Endothelial cell of umbilical vein (primary cell): Measurements from ENCODE around the gene C8G. TPM values are rescaled to one million over a fixed set of nuclear protein-coding genes. Genes with fewer than 3 reads are reported as not detected.

Experiments used
- BruUV-seq: library from RNA; stranded (reverse); fragments of 400-500 nt; replicated peaks from 2 replicates; lab custom pipeline; 2021; lab: Mats Ljungman, UMichigan
- CTCF ChIA-PET: fragments of 300-600, 350-600 bp; sonication (Branson Sonifier 250); formaldehyde crosslinking; loops from one replicate; lab custom pipeline; 2021; ENCODE audit warnings: antibody characterized with exemption, inconsistent platforms; lab: Charles Lee
- POLR2A ChIA-PET: fragments of 300-600, 350-600 bp; sonication (Branson Sonifier 250); formaldehyde crosslinking; loops from one replicate; lab custom pipeline; 2021; ENCODE audit warnings: antibody characterized with exemption, inconsistent platforms; lab: Charles Lee
- DNase-seq: peaks from one replicate; pipeline ENCODE4 v3.0.0-alpha.2; 2011; ENCODE audit warnings: low read depth, low spot score
- FAIRE-seq: peaks from 2 replicates; lab custom pipeline; 2011; peaks lifted over from hg19 to GRCh38; lab: Jason Lieb, UNC
- H2AFZ ChIP-seq: 2 replicates; pipeline ENCODE4 v1.6.0; 2012; ENCODE audit warnings: low read depth, low read length, control low read depth, inconsistent platforms
- H3K27ac ChIP-seq: 2 replicates; pipeline ENCODE4 v1.5.1; 2011; ENCODE audit warnings: low read depth, mild to moderate bottlenecking, control low read depth, low read length, moderate library complexity; ENCODE audit not compliant: insufficient read depth
- H3K27me3 ChIP-seq, 2 experiments: 2 replicates each; pipeline versions ENCODE4 v1.6.0 to v1.6.1; 2011; ENCODE audit warnings: low read length in 2 of 2, mixed read lengths in 1 of 2; ENCODE audit not compliant: control insufficient read depth in 2 of 2, insufficient read depth in 2 of 2
- H3K36me3 ChIP-seq, 2 experiments: 2 replicates in 1 of 2; 3 replicates in 1 of 2; pipeline ENCODE4 v1.5.1; 2011; ENCODE audit warnings: low read length in 2 of 2, mild to moderate bottlenecking in 1 of 2, moderate library complexity in 1 of 2; ENCODE audit not compliant: control insufficient read depth in 2 of 2, insufficient read depth in 2 of 2; ENCODE audit errors: extremely low read depth in 1 of 2
- H3K4me1 ChIP-seq: 3 replicates; pipeline ENCODE4 v1.5.1; 2011; ENCODE audit warnings: mild to moderate bottlenecking, low read length; ENCODE audit not compliant: control insufficient read depth, insufficient read depth; ENCODE audit errors: extremely low read depth
- H3K4me2 ChIP-seq: 2 replicates; pipeline ENCODE4 v1.6.1; 2011; ENCODE audit warnings: low read length, control low read depth, mixed read lengths; ENCODE audit not compliant: insufficient read depth
- H3K4me3 ChIP-seq, 3 experiments: fragments of 200-600 bp in 1 of 3; sonication (generic), shearing (Covaris generic) in 1 of 3; replicated peaks in 1 of 3; 2 replicates each; pipeline ENCODE4 v1.5.1; 2011 to 2016; ENCODE audit warnings: control low read depth in 3 of 3, low read length in 3 of 3, mild to moderate bottlenecking in 2 of 3, inconsistent platforms in 1 of 3, low read depth in 1 of 3, moderate library complexity in 1 of 3; ENCODE audit not compliant: insufficient read depth in 1 of 3
- H3K79me2 ChIP-seq: 2 replicates; pipeline ENCODE4 v1.6.0; 2012; ENCODE audit warnings: low read length, inconsistent platforms; ENCODE audit not compliant: control insufficient read depth, insufficient read depth
- H3K9ac ChIP-seq: replicated peaks from 2 replicates; pipeline ENCODE3; 2011; ENCODE audit warnings: low read length, control low read depth; ENCODE audit not compliant: insufficient read depth; ENCODE audit errors: extremely low read depth
- H3K9me1 ChIP-seq: replicated peaks from 3 replicates; pipeline ENCODE4 v1.6.0; 2011; ENCODE audit warnings: mild to moderate bottlenecking, low read length; ENCODE audit not compliant: control insufficient read depth, insufficient read depth; ENCODE audit errors: extremely low read depth
- H3K9me3 ChIP-seq: replicated peaks from 2 replicates; pipeline ENCODE4 v1.5.1; 2012; ENCODE audit warnings: low read length, inconsistent platforms; ENCODE audit not compliant: control insufficient read depth, insufficient read depth
- H4K20me1 ChIP-seq: replicated peaks from 2 replicates; pipeline ENCODE3; 2011; ENCODE audit warnings: mild to moderate bottlenecking, low read length; ENCODE audit not compliant: control insufficient read depth, insufficient read depth; ENCODE audit errors: extremely low read depth
- CTCF ChIP-seq, 2 donors: IDR thresholded peaks; 1 replicate in 1 of 2; 2 replicates in 1 of 2; pipeline ENCODE4 v1.5.1; 2011; ENCODE audit warnings: low read length in 2 of 2, mild to moderate bottlenecking in 2 of 2, moderate library complexity in 2 of 2, control low read depth in 1 of 2, inconsistent platforms in 1 of 2, low read depth in 1 of 2; ENCODE audit not compliant: insufficient read depth in 1 of 2; ENCODE audit errors: extremely low read depth in 1 of 2
- EZH2 ChIP-seq: IDR thresholded peaks from 2 replicates; pipeline ENCODE4 v1.6.1; 2012; ENCODE audit warnings: borderline replicate concordance, low read depth, mild to moderate bottlenecking, moderate library complexity, low read length, inconsistent platforms; ENCODE audit not compliant: severe bottlenecking
- FOS ChIP-seq: IDR thresholded peaks from 2 replicates; pipeline ENCODE4 v1.6.1; 2011; ENCODE audit warnings: mild to moderate bottlenecking, low read length, moderate library complexity, borderline replicate concordance; ENCODE audit not compliant: insufficient read depth
- GATA2 ChIP-seq: IDR thresholded peaks from 2 replicates; pipeline ENCODE4 v1.7.0; 2011; ENCODE audit warnings: low read depth, mild to moderate bottlenecking, moderate library complexity, mixed read lengths, low read length; ENCODE audit not compliant: insufficient read length, insufficient read depth
- JUN ChIP-seq: IDR thresholded peaks from 2 replicates; pipeline ENCODE4 v1.6.1; 2011; ENCODE audit warnings: borderline replicate concordance, low read depth; ENCODE audit not compliant: insufficient read length, insufficient read depth
- MAX ChIP-seq: IDR thresholded peaks from 2 replicates; pipeline ENCODE4 v1.6.1; 2011; ENCODE audit not compliant: insufficient read depth, insufficient read length
- MYC ChIP-seq: IDR thresholded peaks from one replicate; pipeline ENCODE4 v1.6.1; 2011; ENCODE audit warnings: mild to moderate bottlenecking, low read depth, low read length
- POLR2A ChIP-seq: IDR thresholded peaks from 2 replicates; pipeline ENCODE4 v1.6.1; 2012; ENCODE audit warnings: low read depth, mild to moderate bottlenecking, control low read depth, low read length
- POLR2AphosphoS5 ChIP-seq: IDR thresholded peaks from 2 replicates; pipeline ENCODE4 v1.6.1; 2012; ENCODE audit warnings: low read depth, mild to moderate bottlenecking, control low read depth, low read length, moderate library complexity; ENCODE audit not compliant: insufficient read depth
- dilution Hi-C: fragments of 300-500 bp; cut with MboI; formaldehyde crosslinking; loops from one replicate; pipeline ENCODE4 v1.15.0; 2019; ENCODE audit warnings: low sequenced_read_pairs; ENCODE audit not compliant: extremely low pct_ligation_motif_present
- intact Hi-C: fragments of 100-400 bp; cut with micrococcal nuclease; formaldehyde crosslinking; loops from one replicate; pipeline ENCODE4 v1.10.0; 2022
- polyA plus RNA-seq, 4 experiments: library from polyadenylated mRNA; depleted of rRNA in 3 of 4; stranded (reverse) in 3 of 4; unstranded in 1 of 4; fragments of >200 nt; gene quantifications; 2 replicates each; pipeline versions ENCODE4 v1.2.1 to v1.2.3, GENCODE V29; 2011 to 2012; ENCODE audit warnings: missing spikeins in 1 of 4
- total RNA-seq: library from RNA; stranded (reverse); gene quantifications from 2 replicates; pipeline ENCODE4 v1.2.3, GENCODE V29; 2021

The C8G gene
- total and polyA plus RNA-seq, 2 donors (not counting 3 experiments of a cell fraction or from before 2014, with no cell fraction given) = 0.47 to 1.9 TPM

GRCh38 chr9:136939431-136939995, 5.5 kb upstream of the C8G start:
- H3K4me3 ChIP-seq = no peak overlapping the region
- H3K9ac ChIP-seq = no peak overlapping the region
- no peak overlapping the region for H3K4me2 ChIP-seq
- DNase-seq (no peak), FAIRE-seq (no peak)
- no peak overlapping the region for H3K27ac ChIP-seq
- H3K9me1 ChIP-seq = no peaks in the 10 kb centered on the region
- H4K20me1 ChIP-seq = no peaks in the 10 kb centered on the region
- no peak overlapping the region for H2AFZ ChIP-seq
- H3K27me3 ChIP-seq = no peaks in the 10 kb centered on the region
- no peaks in the 10 kb centered on the region for H3K9me3 ChIP-seq
- ChIA-PET POLR2A (interaction anchor here (0.7 kb wide), 1 partner anchor 21 kb away, joined by 6 read pairs; no protein-coding TSS in a partner anchor), CTCF (interaction anchor here (1.2 to 1.4 kb wide), 2 partner anchors 19 to 43 kb away, joined by 3 read pairs; no protein-coding TSS in a partner anchor)
- peaks cover 26% of the 10 kb centered on the region for H3K79me2 ChIP-seq
- no peaks in the 10 kb centered on the region for H3K4me1 ChIP-seq
- intact Hi-C loops (loop anchor here (5.0 kb wide), 1 partner anchor 72 kb away; the partner anchor contains the start of gene EDF1), dilution Hi-C loops (loop anchor here (25.0 kb wide), 1 partner anchor 127 kb away; the partner anchor contains the start of gene RABL6)
- peaks cover 2 to 31% of the 10 kb centered on the region in 2 experiments for H3K36me3 ChIP-seq
- BruUV-seq = no TSS peak
- TF ChIP-seq CTCF (IDR thresholded peaks at IDR 0.05; ENCODE audit: extremely low read depth in 1 of 2, insufficient read depth in 1 of 2, low read depth in 1 of 2, low read length in 2 of 2) = no peak
- TF ChIP-seq POLR2A = no peak
- no peak for TF ChIP-seq MAX
- TF ChIP-seq GATA2 = no peak
- no peak for TF ChIP-seq MYC
- TF ChIP-seq JUN = no peak
- TF ChIP-seq POLR2AphosphoS5 = no peak
- TF ChIP-seq EZH2 = no peak
- no peak for TF ChIP-seq FOS
